Measurements from ENCODE around the gene ARMH1.
"Not testable (repeated sequence)": the region's sequence is repeated elsewhere in the genome, so short reads cannot be mapped to it uniquely, and the experiment has no call there.

Gene ARMH1

GRCh38 chr1:44644806-44645205 is 29.7 kb upstream of the ARMH1 start:
- no peak for DNase-seq (ENCODE audit: low spot score)

GRCh38 chr1:44645476-44646244 is 28.9 kb upstream of the ARMH1 start:
- DNase-seq (ENCODE audit: low spot score): no peak

GRCh38 chr1:44646261-44647110 is 28.0 kb upstream of the ARMH1 start:
- no peak for DNase-seq (ENCODE audit: low spot score)

- DNase-seq (ENCODE audit: low spot score): no peak
Observed at GRCh38 chr1:44647896-44648295, 26.6 kb upstream of the ARMH1 start.

GRCh38 chr1:44648529-44649250 is 25.8 kb upstream of the ARMH1 start:
- DNase-seq (ENCODE audit: low spot score): no peak

GRCh38 chr1:44649788-44650158 is 24.7 kb upstream of the ARMH1 start:
- DNase-seq (ENCODE audit: low spot score): no peak

GRCh38 chr1:44650159-44650831 is 24.2 kb upstream of the ARMH1 start:
- DNase-seq (ENCODE audit: low spot score): no peak

- no peak for DNase-seq (ENCODE audit: low spot score)
Observed at GRCh38 chr1:44651069-44651468, 23.4 kb upstream of the ARMH1 start.

- DNase-seq (ENCODE audit: low spot score): peak; percentile 67
Observed at GRCh38 chr1:44652445-44653106, 21.9 kb upstream of the ARMH1 start.

GRCh38 chr1:44653107-44653964 is 21.2 kb upstream of the ARMH1 start:
- no peak for DNase-seq (ENCODE audit: low spot score)

GRCh38 chr1:44654621-44655187 is 19.8 kb upstream of the ARMH1 start:
- DNase-seq (ENCODE audit: low spot score): no peak

GRCh38 chr1:44655609-44656008 is 18.9 kb upstream of the ARMH1 start:
- peak; percentile 39 for DNase-seq (ENCODE audit: low spot score)

GRCh38 chr1:44659566-44659965 is 14.9 kb upstream of the ARMH1 start:
- DNase-seq (ENCODE audit: low spot score): no peak

GRCh38 chr1:44660176-44660575 is 14.3 kb upstream of the ARMH1 start:
- no peak for DNase-seq (ENCODE audit: low spot score)

- DNase-seq (ENCODE audit: low spot score): no peak
Observed at GRCh38 chr1:44661781-44662682, 12.5 kb upstream of the ARMH1 start.

GRCh38 chr1:44662683-44663030 is 11.9 kb upstream of the ARMH1 start:
- DNase-seq (ENCODE audit: low spot score): no peak

- no peak for DNase-seq (ENCODE audit: low spot score)
Observed at GRCh38 chr1:44663417-44663816, 11.1 kb upstream of the ARMH1 start.

GRCh38 chr1:44664730-44665370 is 9.7 kb upstream of the ARMH1 start:
- no peak for DNase-seq (ENCODE audit: low spot score)

- DNase-seq (ENCODE audit: low spot score): not testable (repeated sequence)
Observed at GRCh38 chr1:44666719-44667118, 7.8 kb upstream of the ARMH1 start.
